Loucy (cell line): ENCODE data around the gene RSPH3.

ENCODE experiments used
- EZH2phosphoT487 ChIP-seq: fragments of 200-600 bp; IDR thresholded peaks from 2 replicates; pipeline ENCODE4 v1.6.1; 2018; ENCODE audit warnings: antibody characterized with exemption, mild to moderate bottlenecking, moderate library complexity, borderline replicate concordance
- TF ChIP-seq, protein P1 (sequence below): fragments of 200-600 bp; sonication (generic); conservative IDR thresholded peaks from 2 replicates; pipeline ENCODE4 v1.5.1; 2014; ENCODE audit warnings: mild to moderate bottlenecking, antibody characterized with exemption, low read length

DNA sequence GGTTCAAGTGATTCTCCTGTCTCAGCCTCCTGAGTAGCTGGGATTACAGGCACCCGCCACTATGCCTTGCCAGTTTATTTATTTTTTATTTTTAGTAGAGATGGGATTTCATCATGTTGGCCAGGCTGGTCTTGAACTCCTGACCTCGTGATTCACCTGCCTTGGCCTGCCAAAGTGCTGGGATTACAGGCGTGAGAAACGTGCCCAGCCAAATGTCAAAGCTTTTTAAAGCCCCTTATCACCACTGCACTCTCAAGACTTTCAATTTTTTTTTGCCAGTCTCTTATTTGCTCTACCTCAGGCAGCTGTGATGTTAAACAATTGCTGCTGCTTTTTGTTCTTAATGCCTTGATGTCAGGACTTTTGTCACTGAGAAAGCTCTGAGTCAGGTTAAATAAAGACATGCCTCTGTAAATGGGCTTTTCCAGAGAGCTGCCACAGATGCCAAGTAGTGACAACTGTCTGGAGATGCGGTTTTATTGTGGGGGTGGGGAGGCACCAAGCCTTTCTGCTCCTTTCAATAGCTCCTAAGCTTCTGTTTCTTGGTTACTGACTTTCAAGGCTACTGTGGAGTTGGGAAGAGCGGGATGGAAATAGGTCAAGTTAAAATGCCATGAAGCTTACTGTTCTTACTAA, 29.2 kb downstream of the RSPH3 start:
- TF ChIP-seq, protein P1, sequence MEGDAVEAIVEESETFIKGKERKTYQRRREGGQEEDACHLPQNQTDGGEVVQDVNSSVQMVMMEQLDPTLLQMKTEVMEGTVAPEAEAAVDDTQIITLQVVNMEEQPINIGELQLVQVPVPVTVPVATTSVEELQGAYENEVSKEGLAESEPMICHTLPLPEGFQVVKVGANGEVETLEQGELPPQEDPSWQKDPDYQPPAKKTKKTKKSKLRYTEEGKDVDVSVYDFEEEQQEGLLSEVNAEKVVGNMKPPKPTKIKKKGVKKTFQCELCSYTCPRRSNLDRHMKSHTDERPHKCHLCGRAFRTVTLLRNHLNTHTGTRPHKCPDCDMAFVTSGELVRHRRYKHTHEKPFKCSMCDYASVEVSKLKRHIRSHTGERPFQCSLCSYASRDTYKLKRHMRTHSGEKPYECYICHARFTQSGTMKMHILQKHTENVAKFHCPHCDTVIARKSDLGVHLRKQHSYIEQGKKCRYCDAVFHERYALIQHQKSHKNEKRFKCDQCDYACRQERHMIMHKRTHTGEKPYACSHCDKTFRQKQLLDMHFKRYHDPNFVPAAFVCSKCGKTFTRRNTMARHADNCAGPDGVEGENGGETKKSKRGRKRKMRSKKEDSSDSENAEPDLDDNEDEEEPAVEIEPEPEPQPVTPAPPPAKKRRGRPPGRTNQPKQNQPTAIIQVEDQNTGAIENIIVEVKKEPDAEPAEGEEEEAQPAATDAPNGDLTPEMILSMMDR: no peak
- TF ChIP-seq EZH2phosphoT487: no peak
